BE2C (cell line): Measurements from ENCODE around the gene ATP13A2.

Experiments used
- DNase-seq: peaks from one replicate; pipeline ENCODE4 v3.0.0-alpha.2; 2020
- H3K27me3 ChIP-seq: fragments of 250-450 bp; sonication (Bioruptor Pico); 2 replicates; pipeline ENCODE4 v1.5.1; 2020; ENCODE audit warnings: mild to moderate bottlenecking
- H3K36me3 ChIP-seq: fragments of 250-450 bp; sonication (Bioruptor Pico); 2 replicates; pipeline ENCODE4 v1.5.1; 2020; ENCODE audit warnings: mild to moderate bottlenecking
- H3K4me1 ChIP-seq: fragments of 250-450 bp; sonication (Bioruptor Pico); 2 replicates; pipeline ENCODE4 v1.5.1; 2020
- H3K4me3 ChIP-seq: 2 replicates; pipeline ENCODE4 v1.5.1; 2011; ENCODE audit warnings: low read depth, low read length
- H3K9me3 ChIP-seq: fragments of 250-450 bp; sonication (Bioruptor Pico); 2 replicates; pipeline ENCODE4 v1.5.1; 2020
- CTCF ChIP-seq: IDR thresholded peaks from 2 replicates; pipeline ENCODE4 v1.5.1; 2012; ENCODE audit warnings: mild to moderate bottlenecking, low read depth, low read length

The ATP13A2 gene

DNA sequence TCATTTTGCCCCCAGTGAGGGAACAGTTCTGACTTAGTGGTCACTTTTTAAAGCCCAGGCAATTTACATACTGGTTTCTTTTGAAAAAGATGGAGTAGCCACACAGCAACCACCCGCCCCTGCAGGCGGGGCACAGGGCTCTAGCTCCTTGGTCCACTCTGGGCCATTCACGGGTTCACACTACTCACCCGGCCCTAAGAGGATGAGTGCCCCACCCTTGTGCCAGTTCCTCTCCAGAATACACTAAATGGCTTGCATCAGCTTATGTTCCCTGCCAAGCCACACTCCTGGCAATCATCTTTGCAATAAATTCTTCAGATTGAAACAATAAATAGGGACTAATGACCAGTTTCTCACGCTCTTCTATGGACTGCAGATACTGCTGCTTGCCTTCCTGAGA is 15.7 kb upstream of the ATP13A2 start:
- TF ChIP-seq CTCF: no peak
- Histone ChIP-seq H3K36me3 (peaks cover 7% of the 10 kb centered on the region), H3K27me3 (no peaks in the 10 kb centered on the region), H3K4me1 (no peaks in the 10 kb centered on the region), H3K4me3 (no peak overlapping the region), H3K9me3 (no peaks in the 10 kb centered on the region)
- no peak for DNase-seq

- H3K4me3 ChIP-seq: no peak overlapping the region
- TF ChIP-seq CTCF: no peak
- H3K9me3 ChIP-seq: no peaks in the 10 kb centered on the region
- no peak for DNase-seq
- H3K27me3 ChIP-seq: no peaks in the 10 kb centered on the region
- H3K4me1 ChIP-seq: no peaks in the 10 kb centered on the region
- H3K36me3 ChIP-seq: peaks cover 21% of the 10 kb centered on the region
These were observed 13.0 kb upstream of the ATP13A2 start for GRCh38 chr1:17024721-17025120.

DNA sequence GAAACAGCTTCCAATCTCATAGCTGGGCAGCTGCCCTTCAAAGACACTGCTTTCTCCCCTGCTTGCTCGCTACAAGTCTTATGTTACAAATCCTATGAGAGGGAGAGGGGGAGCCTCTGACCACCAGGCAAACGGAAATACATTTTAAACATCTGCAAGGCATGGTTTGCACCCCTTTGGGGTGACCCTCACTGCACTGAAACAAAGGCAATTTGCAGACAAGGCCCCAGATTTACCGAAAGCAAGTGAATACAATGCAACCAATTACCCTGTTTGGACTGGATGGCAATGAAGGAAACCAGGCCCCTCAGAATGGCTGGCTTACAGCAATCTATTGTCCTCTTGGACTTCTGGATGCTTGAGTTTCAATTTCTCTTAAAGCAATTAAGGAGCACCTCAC is 11.8 kb upstream of the ATP13A2 start:
- no peak for DNase-seq

DNA sequence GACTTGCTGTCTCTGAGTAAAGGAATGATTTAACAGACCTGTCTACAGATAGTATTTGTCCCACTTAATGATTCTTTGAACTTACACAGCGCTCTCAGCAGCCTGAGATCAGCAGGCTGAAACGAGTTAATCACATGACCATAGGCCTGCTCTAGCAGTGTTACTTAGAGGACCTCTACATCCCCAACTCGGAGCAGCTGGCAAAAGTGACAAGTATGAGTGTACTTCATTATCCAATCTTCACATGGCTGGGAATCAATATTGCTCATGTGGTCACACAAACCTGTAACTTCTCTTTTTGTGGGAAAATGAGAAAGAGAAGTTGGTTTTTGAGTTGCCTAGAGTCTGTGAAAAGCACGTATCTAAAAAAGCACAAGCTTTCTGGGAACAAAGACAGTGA is 11.4 kb upstream of the ATP13A2 start:
- no peak for TF ChIP-seq CTCF
- Histone ChIP-seq H3K36me3 (peaks cover 21% of the 10 kb centered on the region), H3K27me3 (no peaks in the 10 kb centered on the region), H3K4me1 (no peaks in the 10 kb centered on the region), H3K4me3 (no peak overlapping the region), H3K9me3 (no peaks in the 10 kb centered on the region)
- no peak for DNase-seq

More for the DNA sequence above, 11.8 kb upstream of the ATP13A2 start:
- Histone ChIP-seq H3K36me3 (peaks cover 21% of the 10 kb centered on the region), H3K4me3 (no peak overlapping the region), H3K4me1 (no peaks in the 10 kb centered on the region), H3K27me3 (no peaks in the 10 kb centered on the region), H3K9me3 (no peaks in the 10 kb centered on the region)
- 0 out of 2 replicates have a peak, but pooled peaks have one; percentile 7 for TF ChIP-seq CTCF

DNA sequence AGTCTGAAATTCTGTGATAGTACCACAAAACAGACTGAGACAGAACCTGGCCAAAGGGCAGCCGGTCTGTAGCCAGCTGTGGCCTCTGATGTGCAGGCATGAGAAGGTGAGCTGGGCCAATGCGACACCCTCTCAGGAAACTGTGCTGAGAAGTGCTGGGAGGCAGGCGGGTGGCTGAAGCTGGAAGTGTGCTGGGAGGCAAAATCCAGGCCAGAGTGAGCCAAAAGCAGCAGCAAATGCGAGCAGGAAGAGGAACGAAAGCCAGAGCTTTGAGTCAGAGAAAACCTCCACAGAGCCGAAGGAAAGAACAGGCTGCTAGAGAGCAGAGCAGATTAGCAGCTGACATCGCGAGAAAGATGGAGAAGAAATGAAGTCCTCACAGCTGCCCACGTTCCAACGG is 10.2 kb upstream of the ATP13A2 start:
- H3K9me3 ChIP-seq: no peaks in the 10 kb centered on the region
- no peak for DNase-seq
- no peak overlapping the region for H3K4me3 ChIP-seq
- peaks cover 21% of the 10 kb centered on the region for H3K36me3 ChIP-seq
- no peaks in the 10 kb centered on the region for H3K4me1 ChIP-seq
- no peaks in the 10 kb centered on the region for H3K27me3 ChIP-seq
- no peak for TF ChIP-seq CTCF

GRCh38 chr1:17020502-17020901 is 8.8 kb upstream of the ATP13A2 start:
- no peak for TF ChIP-seq CTCF
- H3K36me3 ChIP-seq: peaks cover 21% of the 10 kb centered on the region

More at GRCh38 chr1:17020502-17020901, 8.8 kb upstream of the ATP13A2 start:
- Histone ChIP-seq H3K9me3 (no peaks in the 10 kb centered on the region), H3K27me3 (no peaks in the 10 kb centered on the region), H3K4me1 (no peaks in the 10 kb centered on the region), H3K4me3 (no peak overlapping the region)
- DNase-seq: no peak
